Right renal cortex interstitium (tissue), 3 donors: Measurements from ENCODE around the gene BRSK2. TPM values are rescaled to one million over a fixed set of nuclear protein-coding genes. Genes with fewer than 3 reads are reported as not detected.

Experiments
- DNase-seq, 3 donors: peaks; one replicate each; pipeline ENCODE4 v3.0.0-alpha.2; 2013; ENCODE audit warnings: low read depth in 3 of 3, low spot score in 2 of 3
- polyA plus RNA-seq, 3 donors: library from polyadenylated mRNA; unstranded; fragments of 120-200 nt; gene quantifications; one replicate each; pipeline ENCODE4 v1.2.1, GENCODE V29; 2013; ENCODE audit not compliant: insufficient read length in 3 of 3

BRSK2 gene
- polyA plus RNA-seq, 3 donors: 0.25 to 0.64 (median 0.49) TPM

DNA sequence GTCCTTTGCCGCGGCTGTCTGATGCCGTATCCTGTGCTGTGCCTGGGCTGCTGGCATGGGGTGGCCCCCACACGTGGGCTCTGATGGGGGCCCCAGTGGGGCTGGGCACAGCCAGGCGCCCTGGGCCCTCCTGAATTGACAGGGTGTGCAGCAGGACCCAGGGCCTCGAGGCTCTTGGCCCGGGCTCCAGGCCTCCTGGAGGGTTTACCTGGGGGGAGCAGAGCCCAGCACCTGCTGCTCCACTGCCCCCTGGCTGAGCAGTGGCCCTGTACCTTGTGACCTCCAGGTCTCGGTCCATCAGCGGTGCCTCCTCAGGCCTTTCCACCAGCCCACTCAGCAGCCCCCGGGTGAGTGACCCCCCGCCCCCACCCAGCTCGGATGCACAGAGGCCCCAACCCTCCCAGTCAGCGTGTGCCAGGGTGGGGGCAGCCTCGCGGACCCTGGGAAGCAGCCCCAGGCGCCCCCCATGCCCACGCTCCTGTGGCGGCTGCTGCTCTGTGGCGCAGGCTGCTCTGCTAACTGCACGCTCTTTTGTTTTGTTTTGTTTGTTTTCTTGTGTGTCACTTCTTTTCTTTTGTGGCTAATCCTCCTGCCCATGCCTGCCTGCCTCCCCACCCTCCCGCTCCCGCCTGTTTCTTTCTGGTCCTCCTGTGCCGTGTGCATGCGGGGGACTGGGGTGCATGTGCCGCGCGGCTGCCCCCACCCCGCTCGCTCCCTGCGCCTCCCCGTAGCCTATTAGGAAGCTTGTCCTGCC, 59.9 kb downstream of the BRSK2 start:
- no peak for DNase-seq

DNA sequence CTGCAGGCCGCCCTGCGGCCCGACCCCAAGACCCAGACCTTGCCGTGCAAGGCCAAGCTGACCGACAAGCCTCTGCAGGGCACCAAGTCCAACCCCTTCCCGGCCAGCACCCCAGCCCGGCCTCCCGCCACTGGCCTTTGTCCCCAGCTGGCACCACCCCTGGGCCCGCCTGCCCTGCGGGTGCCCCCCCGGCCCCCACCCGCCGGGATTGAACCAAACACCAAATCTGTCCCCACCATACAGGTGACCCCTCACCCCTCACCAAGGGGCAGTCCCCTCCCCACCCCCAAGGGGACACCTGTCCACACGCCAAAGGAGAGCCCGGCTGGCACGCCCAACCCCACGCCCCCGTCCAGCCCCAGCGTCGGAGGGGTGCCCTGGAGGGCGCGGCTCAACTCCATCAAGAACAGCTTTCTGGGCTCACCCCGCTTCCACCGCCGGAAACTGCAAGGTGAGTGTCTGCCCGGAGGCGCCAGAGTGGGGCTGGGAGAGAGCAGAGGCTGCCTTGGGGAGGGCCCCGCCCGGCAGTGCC, 60.7 kb downstream of the BRSK2 start:
- DNase-seq: no peak

DNA sequence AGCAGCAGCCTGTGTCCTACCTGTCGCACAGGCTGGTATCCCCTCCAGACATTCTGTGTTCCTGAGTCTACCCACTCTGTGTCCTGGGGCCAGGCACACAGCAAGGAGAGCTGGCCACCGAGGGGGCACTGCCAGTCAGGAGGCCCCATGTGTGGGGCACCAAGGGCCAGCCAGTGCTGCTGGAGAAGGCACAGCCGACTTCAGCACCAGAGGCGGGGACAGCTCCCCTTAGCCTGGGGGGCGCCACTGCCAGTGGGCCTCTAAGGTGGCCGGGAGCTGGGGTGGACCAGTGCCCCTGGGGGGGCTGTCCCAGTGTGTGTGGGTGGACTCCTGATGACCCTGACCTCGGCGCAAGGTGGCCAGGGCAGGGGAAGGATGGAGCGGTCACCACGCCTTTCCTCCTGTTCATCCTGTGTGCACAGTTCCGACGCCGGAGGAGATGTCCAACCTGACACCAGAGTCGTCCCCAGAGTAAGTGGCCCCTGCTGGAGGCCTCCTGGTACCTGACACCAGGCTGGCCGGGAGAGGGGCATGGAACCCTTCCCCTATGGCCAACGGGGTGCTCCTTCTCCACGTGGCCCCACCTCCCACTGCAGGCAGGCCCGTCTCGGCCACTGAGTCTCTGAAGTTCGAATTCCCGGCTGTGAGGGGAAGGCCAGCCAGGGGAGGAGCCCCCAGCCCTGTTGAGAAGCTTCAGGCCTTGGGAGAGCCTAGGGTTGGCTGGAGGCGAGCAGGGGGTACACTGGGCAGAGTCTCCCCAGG, 61.4 kb downstream of the BRSK2 start:
- no peak for DNase-seq

DNA sequence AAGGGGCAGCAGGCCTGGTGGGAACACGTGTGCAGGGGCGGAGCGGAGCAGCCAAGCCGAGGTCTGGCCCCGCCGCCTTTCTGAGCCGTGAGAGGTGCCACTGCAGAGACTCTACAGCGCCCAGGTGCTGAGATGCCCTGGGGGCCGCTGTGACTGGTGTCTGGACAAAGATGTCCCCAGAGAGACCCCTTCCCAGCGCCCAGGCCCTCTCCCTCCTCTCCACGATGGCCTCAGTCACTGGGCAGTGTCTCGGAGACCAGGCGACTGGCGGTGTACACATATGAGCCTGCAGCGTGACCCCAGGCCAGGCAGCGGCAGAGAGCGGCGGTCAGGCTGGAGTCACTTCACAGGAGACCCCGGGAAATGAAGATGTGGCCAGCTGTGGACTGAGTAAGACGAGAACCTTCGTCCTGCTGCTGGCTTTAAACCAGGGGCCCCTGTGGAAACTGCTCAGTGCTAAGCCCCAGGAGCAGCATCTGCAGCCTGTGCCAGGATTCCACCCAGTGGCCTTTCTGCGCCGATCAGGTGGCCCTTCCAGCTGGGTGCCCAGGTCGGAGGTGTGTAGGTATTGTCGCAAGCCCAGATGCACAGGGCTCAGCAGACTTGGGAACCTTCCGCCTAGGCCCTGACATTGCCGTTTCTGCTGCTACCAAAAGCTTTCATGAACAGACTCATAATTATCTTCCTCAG, 62.2 kb downstream of the BRSK2 start:
- DNase-seq: no peak

DNA sequence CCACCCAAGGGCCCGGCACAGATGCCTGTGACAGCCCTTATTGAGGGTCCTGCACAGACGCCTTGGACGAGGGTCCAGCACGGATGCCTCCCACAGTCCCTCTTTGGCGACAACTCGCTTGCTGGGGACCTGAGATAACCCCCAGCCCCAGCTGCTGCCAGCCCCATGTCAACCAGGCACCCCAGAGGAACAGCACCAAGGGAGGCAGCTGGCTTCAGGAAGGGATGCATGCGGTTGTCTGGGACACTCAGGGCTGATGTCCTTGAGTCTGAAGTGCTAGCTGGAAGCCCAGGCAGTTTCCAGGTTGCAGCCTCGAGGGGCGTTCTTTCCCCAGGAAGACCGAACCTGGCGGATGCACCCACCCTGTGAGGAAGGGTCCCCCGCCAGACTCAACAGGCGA, 63.0 kb downstream of the BRSK2 start:
- DNase-seq: no peak

DNA sequence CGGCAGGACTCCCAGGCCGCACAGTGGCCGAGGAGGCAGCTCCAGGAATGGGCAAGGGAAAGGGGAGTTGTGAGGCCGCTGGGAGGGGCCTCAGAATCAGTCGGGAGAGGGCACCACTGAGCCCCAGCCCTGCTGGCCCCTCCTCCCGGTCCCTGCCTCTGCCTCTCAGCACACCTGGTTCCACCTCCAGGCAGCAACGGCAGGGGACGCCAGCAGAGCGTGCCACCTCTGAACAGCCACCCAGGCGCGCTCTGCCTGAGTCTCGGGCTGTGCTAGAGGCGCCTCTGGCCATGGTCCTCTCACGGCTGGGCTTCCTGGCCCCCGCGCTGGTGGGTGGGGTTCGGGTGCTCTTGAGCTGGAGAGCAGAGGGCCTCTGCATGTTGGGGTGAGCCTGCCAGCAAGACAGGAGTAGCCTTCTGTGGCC, 63.9 kb downstream of the BRSK2 start:
- DNase-seq: no peak

DNA sequence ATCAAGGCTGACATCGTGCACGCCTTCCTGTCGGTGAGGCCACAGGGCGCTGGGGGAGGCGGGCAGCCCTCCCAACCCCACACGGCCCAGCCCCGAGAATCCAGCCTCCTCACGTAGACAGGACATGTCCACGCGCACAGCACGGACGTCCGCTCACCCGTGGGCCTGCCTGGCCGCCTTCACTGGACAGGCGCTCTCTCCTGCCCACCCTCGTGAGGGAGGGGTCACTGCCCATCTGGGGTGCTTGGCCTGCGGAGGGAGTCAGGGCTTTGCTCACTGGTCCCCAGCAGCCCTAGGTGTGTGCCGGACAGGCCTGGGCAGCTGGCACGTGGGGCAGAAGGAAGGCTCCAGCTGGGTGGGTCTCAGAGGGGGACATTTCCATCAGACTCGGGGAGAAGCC, 64.8 kb downstream of the BRSK2 start:
- DNase-seq: no peak

DNA sequence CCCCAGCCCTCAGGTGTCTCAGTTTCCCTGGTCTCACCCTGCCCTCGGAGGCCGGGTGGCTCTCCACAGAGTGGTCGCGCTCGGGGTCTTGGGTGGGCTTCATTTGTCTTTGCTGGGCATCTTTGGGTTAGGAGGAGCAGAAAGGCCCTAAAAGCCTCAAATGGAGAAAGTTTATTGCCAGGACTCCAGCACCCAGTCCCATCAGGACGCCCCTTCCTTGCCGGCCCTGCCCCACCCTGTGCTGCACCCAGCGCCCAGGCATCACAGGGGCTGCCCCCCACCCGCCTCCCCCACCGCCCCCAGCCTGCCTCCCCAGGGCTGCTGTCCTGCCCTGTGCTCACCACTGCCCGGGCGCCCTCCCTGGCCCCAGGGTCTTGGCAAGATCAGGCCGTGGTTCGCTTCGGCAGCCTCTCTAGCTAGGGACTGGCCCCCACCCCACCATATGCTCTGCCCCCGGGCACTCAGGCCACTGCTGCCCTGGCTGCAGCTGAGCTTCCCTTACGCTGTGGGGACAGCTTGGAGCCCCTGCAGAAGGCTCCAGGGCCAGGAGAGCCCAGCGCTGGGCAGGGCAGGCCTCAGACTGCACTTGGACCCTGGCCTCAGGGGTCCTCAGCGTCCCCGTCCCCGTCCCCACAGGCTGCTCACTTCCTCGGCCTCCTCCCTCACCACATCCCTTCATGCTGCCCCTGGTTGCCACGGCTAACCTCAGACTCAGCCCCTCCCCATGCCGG, 65.5 kb downstream of the BRSK2 start:
- no peak for DNase-seq

DNA sequence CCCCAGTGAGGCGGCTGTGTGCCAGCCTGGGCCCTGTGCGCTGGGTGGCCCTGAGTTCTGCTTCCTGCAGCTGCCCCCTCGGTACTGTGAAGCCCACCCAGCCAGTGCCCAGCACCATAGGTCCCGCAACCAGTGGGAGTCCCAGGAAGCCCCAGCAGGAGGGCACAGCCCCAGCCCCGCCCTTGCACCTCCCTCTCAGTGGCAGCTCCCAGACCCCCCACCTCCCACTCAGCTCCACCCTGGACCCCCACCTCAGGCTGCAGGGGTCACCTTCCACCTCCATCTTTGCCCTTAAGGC, 66.0 kb downstream of the BRSK2 start:
- no peak for DNase-seq

DNA sequence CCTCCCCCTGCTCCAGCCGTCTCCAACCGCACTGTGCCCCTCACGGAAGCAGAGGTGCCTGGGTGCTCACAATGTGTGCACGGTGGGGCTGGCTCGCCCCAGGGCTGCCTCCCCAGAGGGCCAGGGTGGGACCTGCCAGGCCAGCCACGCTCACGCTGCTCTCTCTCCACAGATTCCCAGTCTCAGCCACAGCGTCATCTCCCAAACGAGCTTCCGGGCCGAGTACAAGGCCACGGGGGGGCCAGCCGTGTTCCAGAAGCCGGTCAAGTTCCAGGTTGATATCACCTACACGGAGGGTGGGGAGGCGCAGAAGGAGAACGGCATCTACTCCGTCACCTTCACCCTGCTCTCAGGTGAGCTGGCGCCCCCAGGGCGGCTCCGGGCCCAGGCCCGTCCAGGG, 66.4 kb downstream of the BRSK2 start:
- no peak for DNase-seq

DNA sequence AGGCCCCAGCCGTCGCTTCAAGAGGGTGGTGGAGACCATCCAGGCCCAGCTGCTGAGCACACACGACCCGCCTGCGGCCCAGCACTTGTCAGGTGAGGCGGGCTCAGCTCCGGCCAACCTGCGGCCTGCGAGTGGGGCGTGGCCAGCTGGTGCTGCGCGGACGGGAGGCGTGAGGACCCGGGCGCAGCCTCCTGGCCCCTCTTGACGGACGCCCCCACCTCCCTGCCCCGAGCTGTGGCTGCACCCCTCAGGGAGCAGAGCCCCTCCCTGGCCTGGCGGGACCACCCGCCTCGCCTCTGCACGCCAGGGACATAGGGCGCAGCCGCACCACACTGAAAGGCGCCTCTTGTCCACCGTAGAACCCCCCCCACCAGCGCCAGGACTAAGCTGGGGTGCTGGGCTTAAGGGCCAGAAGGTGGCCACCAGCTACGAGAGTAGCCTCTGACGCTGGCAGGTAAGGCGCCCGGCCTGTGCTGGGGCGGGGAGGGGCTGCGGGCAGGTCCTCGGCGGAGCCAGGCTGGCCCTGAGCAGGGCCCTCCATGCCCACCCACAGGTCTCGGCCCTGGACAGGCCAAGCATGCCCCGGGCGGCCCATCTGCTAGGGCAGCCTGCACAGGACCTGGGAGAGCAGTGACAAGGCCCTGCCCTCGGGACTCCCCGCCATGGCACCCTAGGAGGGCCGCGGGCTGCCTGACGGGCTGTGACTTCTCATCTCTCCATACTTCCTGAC, 67.0 kb downstream of the BRSK2 start:
- DNase-seq: no peak

DNA sequence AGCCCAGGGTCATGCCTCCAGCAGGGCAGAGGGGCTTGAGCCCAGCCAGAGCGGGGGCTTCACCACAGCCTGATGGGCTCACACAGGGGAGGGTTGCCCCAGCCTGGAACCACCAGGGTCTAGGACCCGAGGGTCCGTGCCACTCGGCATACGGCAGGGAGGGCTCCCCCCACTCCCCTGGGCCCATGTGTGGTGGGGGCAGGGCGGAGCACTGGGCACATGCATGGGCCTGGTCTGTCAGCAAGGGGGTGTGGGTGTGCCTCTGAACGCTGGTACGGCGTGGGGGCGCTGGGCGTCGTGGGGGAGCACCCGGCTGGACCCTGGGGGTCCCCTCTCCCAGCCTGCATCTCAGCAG, 67.6 kb downstream of the BRSK2 start:
- no peak for DNase-seq

DNA sequence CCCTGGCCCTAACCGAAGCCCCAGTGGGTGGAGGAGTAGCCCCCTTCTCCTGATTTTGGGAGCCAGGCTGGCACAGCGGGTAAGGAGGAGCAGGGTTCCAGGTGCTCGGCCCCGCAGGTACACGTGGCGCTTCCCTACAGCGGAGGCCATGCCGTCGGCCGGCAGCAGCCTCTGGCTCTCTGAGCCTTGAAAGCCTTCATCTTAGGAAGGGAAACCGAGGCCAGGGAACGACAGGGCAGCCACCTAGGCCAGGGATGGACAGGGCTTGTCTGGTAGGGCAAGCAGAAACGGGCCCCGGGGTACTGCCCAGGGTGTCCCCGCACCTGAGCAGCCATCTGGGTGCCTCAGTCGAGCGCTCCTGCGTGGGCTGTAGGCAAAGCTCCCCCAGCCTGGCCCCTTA, 68.1 kb downstream of the BRSK2 start:
- no peak for DNase-seq

DNA sequence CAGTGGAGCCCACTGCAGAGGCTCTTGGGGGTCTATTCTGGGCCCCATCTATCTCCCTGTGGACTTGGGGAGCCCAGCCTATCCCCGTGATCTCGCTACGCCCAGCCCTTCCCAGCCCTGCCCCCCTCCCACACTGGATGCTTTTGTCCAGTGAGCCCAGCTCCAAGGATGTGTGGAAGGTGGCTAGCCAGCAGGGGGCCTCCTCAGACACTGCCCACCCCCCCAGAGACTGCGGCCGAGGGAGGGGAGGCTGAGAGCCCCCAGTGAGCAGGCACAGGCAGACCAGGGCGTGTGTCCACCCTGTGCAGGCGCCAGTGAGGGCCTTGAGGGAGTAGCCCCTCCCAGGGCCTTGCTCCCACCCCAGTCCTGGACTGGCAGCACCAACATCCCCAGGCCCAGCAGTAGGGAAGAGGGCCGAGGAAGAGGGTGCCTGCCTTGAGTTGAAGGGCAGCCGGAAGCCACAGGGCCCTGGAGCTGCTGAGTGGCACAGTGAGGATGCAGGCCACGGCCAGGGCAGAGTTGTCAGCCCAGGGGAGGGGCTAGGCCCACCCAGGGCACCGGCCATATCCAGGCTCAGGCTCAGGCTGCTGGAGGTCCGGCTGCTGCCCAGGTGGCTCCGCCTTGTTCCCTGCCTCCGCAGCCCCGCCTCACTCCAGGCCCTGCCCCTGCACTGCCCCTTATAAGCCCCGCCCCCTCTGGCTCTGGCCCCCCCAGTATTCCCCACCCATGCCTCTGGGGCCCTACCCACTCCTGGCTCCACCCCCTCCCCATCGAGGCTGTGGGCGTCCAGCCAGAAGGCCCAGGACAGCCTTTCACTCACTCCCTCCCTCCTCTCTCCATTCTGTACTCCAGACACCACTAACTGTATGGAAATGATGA, 68.8 kb downstream of the BRSK2 start:
- DNase-seq: no peak

DNA sequence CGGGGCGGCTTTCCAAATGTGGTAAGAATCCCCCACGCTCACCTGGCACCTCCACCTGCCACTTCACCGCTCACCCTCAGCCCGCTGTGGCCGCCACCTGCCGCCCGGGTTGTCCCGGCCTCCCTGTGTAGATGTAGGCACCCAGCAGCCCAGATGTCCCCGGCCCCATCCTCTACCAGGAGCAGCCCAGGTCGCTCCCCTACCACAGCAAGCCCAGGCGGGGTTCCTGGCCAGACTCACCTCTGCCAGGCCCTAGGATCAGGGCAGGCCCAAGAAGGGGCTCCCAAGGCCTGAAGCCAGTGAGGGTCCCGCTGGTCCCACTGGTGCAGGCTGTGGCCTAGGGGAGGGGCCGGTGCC, 69.5 kb downstream of the BRSK2 start:
- no peak for DNase-seq

DNA sequence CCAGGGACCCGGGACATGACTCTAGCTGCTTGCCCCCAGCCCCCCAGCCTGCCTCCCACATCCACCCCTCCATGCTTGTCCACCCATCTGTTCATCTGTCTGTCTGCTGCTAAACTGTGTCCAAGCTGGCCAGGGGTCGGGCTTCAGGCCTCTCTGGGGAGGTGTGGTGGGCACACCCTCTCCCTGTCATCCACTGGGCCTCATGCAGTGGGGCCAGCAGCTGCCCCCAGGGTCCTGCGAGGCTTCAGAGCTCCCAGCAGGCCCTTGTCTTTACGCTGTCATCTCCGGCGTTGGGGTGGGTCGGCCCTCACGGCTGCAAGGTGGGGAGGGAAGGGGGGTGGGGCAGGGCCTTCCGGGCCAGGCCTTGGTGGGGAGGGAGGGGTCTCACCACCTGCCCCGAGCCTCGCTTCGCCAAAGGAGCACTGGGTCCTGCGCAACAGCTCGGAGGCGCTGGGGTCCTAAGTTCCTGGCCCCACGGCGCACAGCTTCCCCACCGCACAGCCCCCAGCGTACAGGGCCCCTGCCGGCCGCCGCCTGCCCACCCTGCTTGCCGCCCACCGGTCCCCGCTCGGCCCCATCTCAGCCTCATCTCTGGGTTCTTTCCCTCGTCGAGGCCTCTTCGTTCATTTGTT, 70.1 kb downstream of the BRSK2 start:
- no peak for DNase-seq

DNA sequence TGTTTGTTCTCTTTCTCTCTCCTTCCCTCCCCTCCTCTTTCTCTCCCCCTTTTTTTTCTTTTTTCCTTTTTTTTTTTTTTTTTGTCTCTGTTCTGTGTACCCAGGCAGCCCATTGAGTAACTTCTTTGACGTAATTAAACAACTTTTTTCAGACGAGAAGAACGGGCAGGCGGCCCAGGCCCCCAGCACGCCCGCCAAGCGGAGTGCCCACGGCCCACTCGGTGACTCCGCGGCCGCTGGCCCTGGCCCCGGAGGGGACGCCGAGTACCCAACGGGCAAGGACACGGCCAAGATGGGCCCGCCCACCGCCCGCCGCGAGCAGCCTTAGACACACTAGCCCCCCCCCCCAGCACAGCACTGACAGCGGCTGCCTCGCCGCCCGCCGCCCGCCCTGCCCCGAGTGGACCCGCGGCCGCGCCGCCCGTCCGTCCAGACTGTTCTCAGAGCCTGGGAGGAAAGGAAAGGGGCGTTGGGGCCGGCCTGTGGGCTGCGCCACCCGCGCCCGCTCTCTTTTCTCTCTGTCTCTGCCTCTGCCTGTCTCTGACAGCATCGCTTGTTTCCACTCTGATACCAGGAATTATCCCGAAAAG, 70.8 kb downstream of the BRSK2 start:
- no peak for DNase-seq

DNA sequence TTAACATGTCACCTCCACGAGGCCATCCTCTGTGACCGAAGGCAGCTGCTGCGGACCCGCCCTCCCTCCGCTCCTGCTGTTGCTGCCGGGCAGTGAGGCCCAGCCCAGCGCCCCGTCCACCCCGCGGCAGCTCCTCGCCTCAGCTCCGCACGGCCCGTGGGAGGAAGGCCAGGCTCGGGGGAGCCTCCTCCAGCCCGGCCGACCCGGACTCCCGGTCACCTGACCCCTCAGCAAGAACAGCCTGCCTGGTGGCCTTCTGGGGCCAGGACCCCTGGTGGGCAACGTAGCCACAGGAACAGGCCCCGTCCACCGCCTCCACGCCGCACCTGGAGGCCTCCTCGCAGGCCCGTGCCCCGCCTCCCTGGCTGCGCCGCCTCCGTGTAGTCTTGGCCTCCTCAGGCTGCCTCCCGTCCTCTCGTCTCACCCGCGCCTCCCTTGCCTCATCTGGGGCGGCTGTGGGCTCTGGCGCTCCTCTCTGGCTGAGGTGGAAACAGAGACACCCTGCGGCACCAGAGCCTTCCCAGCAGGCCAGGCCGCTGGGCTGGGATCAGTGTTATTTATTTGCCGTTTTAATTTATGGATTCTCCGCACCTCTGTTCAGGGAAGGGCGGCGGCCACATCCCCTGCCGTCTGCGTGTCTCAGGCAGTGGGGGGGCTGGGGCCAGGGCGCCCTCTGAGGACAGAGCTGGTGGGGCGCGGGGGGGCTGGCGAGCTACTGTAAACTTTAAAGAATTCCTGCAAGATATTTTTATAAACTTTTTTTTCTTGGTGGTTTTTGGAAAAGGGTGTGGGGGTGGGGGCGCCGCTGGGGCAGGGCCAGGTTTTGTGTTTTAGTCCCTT, 71.5 kb downstream of the BRSK2 start:
- no peak for DNase-seq
